OCI-LY3 (cell line): Measurements from ENCODE around the gene RENBP.

Source experiments
- CTCF ChIP-seq: fragments of 200-600, 300-600 bp; sonication (generic); IDR thresholded peaks from 2 replicates; pipeline ENCODE4 v1.5.1; 2014; ENCODE audit warnings: antibody characterized with exemption, low read length, low read depth
- EZH2phosphoT487 ChIP-seq: fragments of 200-600 bp; shearing (Covaris generic); IDR thresholded peaks from 2 replicates; pipeline ENCODE4 v1.6.1; 2018; ENCODE audit warnings: antibody characterized with exemption, mixed run types, low read depth

DNA sequence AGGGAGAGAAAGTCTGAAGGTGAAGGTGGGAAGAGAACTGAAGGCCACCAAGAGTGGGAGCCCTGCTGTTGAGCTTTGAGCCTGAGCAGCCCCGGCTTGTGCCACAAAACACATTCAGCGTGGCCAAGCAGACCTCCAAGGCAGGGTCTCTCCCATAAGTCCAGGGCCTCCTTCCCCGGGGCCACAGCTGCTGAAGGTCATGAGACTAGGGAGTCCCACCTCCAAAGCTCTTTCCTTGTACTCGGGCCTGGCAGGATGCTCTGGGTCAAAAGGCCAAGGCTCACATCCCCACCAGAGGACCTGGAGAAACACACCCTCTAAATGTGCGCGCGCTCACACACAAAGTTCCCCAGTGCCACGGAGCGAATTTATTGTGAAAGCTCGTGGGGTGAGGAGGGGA is 14.9 kb downstream of the RENBP start:
- TF ChIP-seq CTCF (no peak), EZH2phosphoT487 (no peak)
